A673 (cell line): ENCODE results near the gene NACAD. TPM values are rescaled to one million over a fixed set of nuclear protein-coding genes. Genes with fewer than 3 reads are reported as not detected.

Experiments
- BruUV-seq: library from RNA; stranded (reverse); fragments of 400-500 nt; replicated peaks from 2 replicates; lab custom pipeline; 2021; lab: Mats Ljungman, UMichigan
- CTCF ChIA-PET: fragments of 300-600 bp; sonication (Branson Sonifier 250); formaldehyde crosslinking; loops from one replicate; lab custom pipeline; 2022; ENCODE audit warnings: antibody characterized with exemption; lab: Charles Lee
- POLR2A ChIA-PET: fragments of 300-600 bp; sonication (Branson Sonifier 250); formaldehyde crosslinking; loops from one replicate; lab custom pipeline; 2022; ENCODE audit warnings: antibody characterized with exemption; ENCODE audit not compliant: low non-redundant PET; lab: Charles Lee
- DNase-seq: peaks from one replicate; pipeline ENCODE4 v3.0.0-alpha.2; 2015; ENCODE audit warnings: low spot score
- H3K27ac ChIP-seq: fragments of 200-600 bp; sonication (generic); 2 replicates; pipeline ENCODE4 v1.5.1; 2016; ENCODE audit warnings: mixed run types, low read depth, mild to moderate bottlenecking, mixed read lengths, antibody characterized with exemption, low read length; ENCODE audit not compliant: poor library complexity, severe bottlenecking
- H3K27me3 ChIP-seq: fragments of 200-600 bp; sonication (generic); replicated peaks from 2 replicates; pipeline ENCODE4 v1.6.1; 2017; ENCODE audit warnings: mixed run types, low read depth, mild to moderate bottlenecking, mixed read lengths, antibody characterized with exemption, low read length; ENCODE audit not compliant: insufficient read depth, poor library complexity
- H3K36me3 ChIP-seq: fragments of 200-600 bp; sonication (generic); 2 replicates; pipeline ENCODE4 v1.6.1; 2016; ENCODE audit warnings: mixed run types, mild to moderate bottlenecking, mixed read lengths, antibody characterized with exemption, low read length; ENCODE audit not compliant: insufficient read depth, poor library complexity, severe bottlenecking
- H3K4me1 ChIP-seq: fragments of 200-600 bp; sonication (generic); 2 replicates; pipeline ENCODE4 v1.6.1; 2017; ENCODE audit warnings: mixed run types, mild to moderate bottlenecking, mixed read lengths, antibody characterized with exemption, low read length; ENCODE audit not compliant: insufficient read depth, poor library complexity, severe bottlenecking
- H3K4me3 ChIP-seq: fragments of 200-600 bp; sonication (generic); 2 replicates; pipeline ENCODE4 v1.5.1; 2016; ENCODE audit warnings: low read depth, mixed run types, mild to moderate bottlenecking, mixed read lengths, low read length; ENCODE audit not compliant: poor library complexity, severe bottlenecking
- H3K9me3 ChIP-seq: fragments of 200-600 bp; sonication (generic); 2 replicates; pipeline ENCODE4 v1.6.1; 2016; ENCODE audit warnings: mixed run types, low read depth, mild to moderate bottlenecking, mixed read lengths, antibody characterized with exemption, low read length; ENCODE audit not compliant: poor library complexity, severe bottlenecking
- CTCF ChIP-seq: fragments of 300-800, 200-600 bp; sonication (generic); conservative IDR thresholded peaks from 2 replicates; pipeline ENCODE4 v1.5.1; 2017; ENCODE audit warnings: low read depth, mild to moderate bottlenecking, antibody characterized with exemption, low read length, moderate library complexity, mixed read lengths
- EZH2 ChIP-seq: fragments of 200-600 bp; sonication (generic); IDR thresholded peaks from 2 replicates; pipeline ENCODE4 v1.6.1; 2017; ENCODE audit warnings: borderline replicate concordance, low read depth, mild to moderate bottlenecking, mixed read lengths, antibody characterized with exemption, low read length; ENCODE audit not compliant: poor library complexity, severe bottlenecking
- intact Hi-C: fragments of 100-400 bp; cut with micrococcal nuclease; formaldehyde crosslinking; loops from one replicate; pipeline ENCODE4 v1.10.0; 2022; ENCODE audit not compliant: unreplicated experiment
- total RNA-seq: library from RNA; stranded (reverse); gene quantifications from 2 replicates; pipeline ENCODE4 v1.2.3, GENCODE V29; 2021

The NACAD gene
- total RNA-seq, 1 experiment from 2014 or later = 1.1 TPM

- ChIA-PET POLR2A (no interaction called here), CTCF (no interaction called here)
- no peaks in the 10 kb centered on the region for H3K4me1 ChIP-seq
- peaks cover 59% of the 10 kb centered on the region for H3K36me3 ChIP-seq
- no peak for TF ChIP-seq CTCF
- TF ChIP-seq EZH2 = no peak
- no TSS peak for BruUV-seq
- no peak overlapping the region for H3K4me3 ChIP-seq
- H3K9me3 ChIP-seq = no peaks in the 10 kb centered on the region
- H3K27me3 ChIP-seq = no peaks in the 10 kb centered on the region
- DNase-seq = no peak
- intact Hi-C loops = no loop called here
- H3K27ac ChIP-seq = no peak overlapping the region
Measured at GRCh38 chr7:45098983-45099839, 10.4 kb upstream of the NACAD start.

GRCh38 chr7:45092931-45093235, 4.1 kb upstream of the NACAD start:
- no TSS peak for BruUV-seq
- no peak for TF ChIP-seq CTCF
- TF ChIP-seq EZH2 = no peak
- Histone ChIP-seq H3K4me3 (no peak overlapping the region), H3K27me3 (no peaks in the 10 kb centered on the region), H3K4me1 (no peaks in the 10 kb centered on the region), H3K27ac (no peak overlapping the region), H3K36me3 (no peaks in the 10 kb centered on the region), H3K9me3 (no peaks in the 10 kb centered on the region)
- DNase-seq = no peak
- intact Hi-C loops = no loop called here
- ChIA-PET CTCF (no interaction called here), POLR2A (no interaction called here)

- Histone ChIP-seq H3K36me3 (no peaks in the 10 kb centered on the region), H3K27ac (no peak overlapping the region), H3K9me3 (no peaks in the 10 kb centered on the region), H3K4me1 (no peaks in the 10 kb centered on the region), H3K27me3 (no peaks in the 10 kb centered on the region), H3K4me3 (no peak overlapping the region)
- TF ChIP-seq CTCF = no peak
- no peak for TF ChIP-seq EZH2
- POLR2A ChIA-PET = no interaction called here
- CTCF ChIA-PET = no interaction called here
- intact Hi-C loops = no loop called here
- no TSS peak for BruUV-seq
- DNase-seq = no peak
Measured at GRCh38 chr7:45092100-45092930, 3.5 kb upstream of the NACAD start.
